Hepatocyte (in vitro differentiated cells): ENCODE results near the gene EGR2. TPM values are rescaled to one million over a fixed set of nuclear protein-coding genes. Genes with fewer than 3 reads are reported as not detected.

Experiments
- DNase-seq: peaks from one replicate; pipeline ENCODE4 v3.0.0-alpha.2; 2016; ENCODE audit warnings: low spot score
- H2AFZ ChIP-seq: fragments of 200-600 bp; sonication (generic); 2 replicates; pipeline ENCODE4 v1.6.0; 2016; ENCODE audit warnings: antibody characterized with exemption, mild to moderate bottlenecking
- H3K27ac ChIP-seq: fragments of 200-600 bp; sonication (generic); 2 replicates; pipeline ENCODE4 v1.5.1; 2016; ENCODE audit warnings: mild to moderate bottlenecking
- H3K27me3 ChIP-seq: fragments of 200-600 bp; sonication (generic); 2 replicates; pipeline ENCODE4 v1.6.1; 2016
- H3K36me3 ChIP-seq: fragments of 200-600 bp; sonication (generic); replicated peaks from 2 replicates; pipeline ENCODE4 v1.5.1; 2016; ENCODE audit warnings: low read depth; ENCODE audit not compliant: insufficient read depth
- H3K4me1 ChIP-seq: fragments of 200-600 bp; sonication (generic); 2 replicates; pipeline ENCODE4 v1.5.1; 2016; ENCODE audit warnings: mild to moderate bottlenecking, moderate library complexity; ENCODE audit not compliant: insufficient read depth
- H3K4me2 ChIP-seq: fragments of 200-600 bp; sonication (generic); 2 replicates; pipeline ENCODE4 v1.6.0; 2016
- H3K4me3 ChIP-seq: fragments of 200-600 bp; sonication (generic); 2 replicates; pipeline ENCODE4 v1.5.1; 2016; ENCODE audit warnings: mild to moderate bottlenecking
- H3K79me2 ChIP-seq: fragments of 200-600 bp; sonication (generic); 2 replicates; pipeline ENCODE4 v1.6.0; 2017; ENCODE audit warnings: mild to moderate bottlenecking
- H3K9me2 ChIP-seq: fragments of 200-600 bp; sonication (generic); replicated peaks from 2 replicates; pipeline ENCODE4 v1.6.0; 2017; ENCODE audit warnings: mild to moderate bottlenecking; ENCODE audit not compliant: insufficient read depth
- H3K9me3 ChIP-seq: fragments of 200-600 bp; sonication (generic); 2 replicates; pipeline ENCODE4 v1.5.1; 2016; ENCODE audit warnings: low read depth, mild to moderate bottlenecking
- H4K20me1 ChIP-seq: fragments of 200-600 bp; sonication (generic); 2 replicates; pipeline ENCODE4 v1.6.0; 2016; ENCODE audit warnings: mild to moderate bottlenecking; ENCODE audit not compliant: insufficient read depth, poor library complexity, severe bottlenecking
- CTCF ChIP-seq: fragments of 200-600 bp; sonication (generic); IDR thresholded peaks from 2 replicates; pipeline ENCODE4 v1.5.1; 2016; ENCODE audit warnings: antibody characterized with exemption, mild to moderate bottlenecking; ENCODE audit not compliant: poor library complexity
- EZH2 ChIP-seq: fragments of 200-600 bp; sonication (generic); IDR thresholded peaks from 2 replicates; pipeline ENCODE4 v1.6.1; 2016; ENCODE audit warnings: antibody characterized with exemption, mild to moderate bottlenecking, borderline replicate concordance
- EZH2phosphoT487 ChIP-seq: fragments of 200-600 bp; sonication (generic); IDR thresholded peaks from one replicate; pipeline ENCODE4 v1.6.1; 2018; ENCODE audit warnings: antibody characterized with exemption, mild to moderate bottlenecking, low read depth, moderate library complexity; ENCODE audit not compliant: unreplicated experiment, severe bottlenecking
- WGBS: methylation state at CpG from one replicate; pipeline ENCODE4 v1.1.6; 2016; ENCODE audit warnings: low lambda C conversion rate; ENCODE audit errors: missing lambda C conversion rate; 5-methylcytosine and 5-hydroxymethylcytosine counted together
- polyA plus RNA-seq: library from polyadenylated mRNA; unstranded; fragments of >200 nt; fragmentation: Nextera tagmentation; extraction: Ambion mirVana; gene quantifications from 2 replicates; pipeline ENCODE4 v1.2.1, GENCODE V29; 2016
- total RNA-seq: library from RNA; depleted of rRNA; stranded (reverse); fragments of >200 nt; gene quantifications from 2 replicates; pipeline ENCODE4 v1.2.3, GENCODE V29; 2014

EGR2 gene
- total and polyA plus RNA-seq, 2 experiments from 2014 or later: 10.4 to 11.5 TPM

- H3K9me2 ChIP-seq: no peaks in the 10 kb centered on the region
- no peaks in the 10 kb centered on the region for H3K36me3 ChIP-seq
- no peaks in the 10 kb centered on the region for H3K79me2 ChIP-seq
- no peak overlapping the region for H3K27ac ChIP-seq
- H3K4me1 ChIP-seq: no peaks in the 10 kb centered on the region
- TF ChIP-seq CTCF (no peak), EZH2 (no peak), EZH2phosphoT487 (no peak)
- no peaks in the 10 kb centered on the region for H4K20me1 ChIP-seq
- no peaks in the 10 kb centered on the region for H3K9me3 ChIP-seq
- DNase-seq: no peak
- H3K27me3 ChIP-seq: no peaks in the 10 kb centered on the region
- no peak overlapping the region for H3K4me3 ChIP-seq
- H3K4me2 ChIP-seq: no peak overlapping the region
- H2AFZ ChIP-seq: no peak overlapping the region
- WGBS: 89% methylated on average over 5 of the region's 5 CpGs
Observed at GRCh38 chr10:62792261-62792660, 23.9 kb downstream of the EGR2 start.

GRCh38 chr10:62790571-62790970 is 25.6 kb downstream of the EGR2 start:
- Histone ChIP-seq H3K27ac (no peak overlapping the region), H3K36me3 (no peaks in the 10 kb centered on the region), H3K4me2 (no peak overlapping the region), H3K9me3 (no peaks in the 10 kb centered on the region), H3K9me2 (no peaks in the 10 kb centered on the region), H3K79me2 (no peaks in the 10 kb centered on the region), H2AFZ (no peak overlapping the region), H3K4me3 (no peak overlapping the region), H3K27me3 (no peaks in the 10 kb centered on the region), H4K20me1 (no peaks in the 10 kb centered on the region), H3K4me1 (no peaks in the 10 kb centered on the region)
- DNase-seq: no peak
- WGBS: 83% methylated on average over 2 of the region's 2 CpGs
- no peak for TF ChIP-seq CTCF
- TF ChIP-seq EZH2: no peak
- no peak for TF ChIP-seq EZH2phosphoT487

- H3K27me3 ChIP-seq: no peaks in the 10 kb centered on the region
- H3K79me2 ChIP-seq: no peaks in the 10 kb centered on the region
- H3K4me1 ChIP-seq: no peaks in the 10 kb centered on the region
- no peaks in the 10 kb centered on the region for H3K9me3 ChIP-seq
- H3K36me3 ChIP-seq: no peaks in the 10 kb centered on the region
- no peak overlapping the region for H3K4me3 ChIP-seq
- no peak for TF ChIP-seq EZH2phosphoT487
- no peak for TF ChIP-seq CTCF
- no peak for TF ChIP-seq EZH2
- no peak overlapping the region for H3K27ac ChIP-seq
- DNase-seq: no peak
- no peaks in the 10 kb centered on the region for H4K20me1 ChIP-seq
- 89% methylated on average over 14 of the region's 14 CpGs for WGBS
- H3K4me2 ChIP-seq: no peak overlapping the region
- no peak overlapping the region for H2AFZ ChIP-seq
- H3K9me2 ChIP-seq: no peaks in the 10 kb centered on the region
Observed at GRCh38 chr10:62790019-62790555, 26.1 kb downstream of the EGR2 start.
